ENCODE results near the gene HOXB9.
A peak's percentile ranks its signal among the peaks of the same experiment; 100 is the strongest.

HOXB9 gene

DNA sequence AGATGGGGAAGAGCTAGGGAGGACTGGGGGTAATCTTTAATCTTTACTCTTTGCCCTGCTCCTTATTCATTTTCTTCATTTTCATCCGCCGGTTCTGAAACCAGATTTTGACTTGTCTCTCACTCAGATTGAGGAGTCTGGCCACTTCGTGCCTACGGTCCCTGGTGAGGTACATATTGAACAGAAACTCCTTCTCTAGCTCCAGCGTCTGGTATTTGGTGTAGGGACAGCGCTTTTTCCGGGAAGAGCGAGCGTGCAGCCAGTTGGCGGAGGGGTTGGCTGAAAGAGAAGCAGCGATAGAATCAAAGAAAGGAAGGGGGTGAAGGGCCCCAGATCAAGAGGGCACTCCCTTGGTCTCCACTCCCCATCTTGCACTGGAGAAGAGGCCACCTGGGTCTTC lies 3.3 kb downstream of the HOXB9 start:
- no peak for DNase-seq

DNA sequence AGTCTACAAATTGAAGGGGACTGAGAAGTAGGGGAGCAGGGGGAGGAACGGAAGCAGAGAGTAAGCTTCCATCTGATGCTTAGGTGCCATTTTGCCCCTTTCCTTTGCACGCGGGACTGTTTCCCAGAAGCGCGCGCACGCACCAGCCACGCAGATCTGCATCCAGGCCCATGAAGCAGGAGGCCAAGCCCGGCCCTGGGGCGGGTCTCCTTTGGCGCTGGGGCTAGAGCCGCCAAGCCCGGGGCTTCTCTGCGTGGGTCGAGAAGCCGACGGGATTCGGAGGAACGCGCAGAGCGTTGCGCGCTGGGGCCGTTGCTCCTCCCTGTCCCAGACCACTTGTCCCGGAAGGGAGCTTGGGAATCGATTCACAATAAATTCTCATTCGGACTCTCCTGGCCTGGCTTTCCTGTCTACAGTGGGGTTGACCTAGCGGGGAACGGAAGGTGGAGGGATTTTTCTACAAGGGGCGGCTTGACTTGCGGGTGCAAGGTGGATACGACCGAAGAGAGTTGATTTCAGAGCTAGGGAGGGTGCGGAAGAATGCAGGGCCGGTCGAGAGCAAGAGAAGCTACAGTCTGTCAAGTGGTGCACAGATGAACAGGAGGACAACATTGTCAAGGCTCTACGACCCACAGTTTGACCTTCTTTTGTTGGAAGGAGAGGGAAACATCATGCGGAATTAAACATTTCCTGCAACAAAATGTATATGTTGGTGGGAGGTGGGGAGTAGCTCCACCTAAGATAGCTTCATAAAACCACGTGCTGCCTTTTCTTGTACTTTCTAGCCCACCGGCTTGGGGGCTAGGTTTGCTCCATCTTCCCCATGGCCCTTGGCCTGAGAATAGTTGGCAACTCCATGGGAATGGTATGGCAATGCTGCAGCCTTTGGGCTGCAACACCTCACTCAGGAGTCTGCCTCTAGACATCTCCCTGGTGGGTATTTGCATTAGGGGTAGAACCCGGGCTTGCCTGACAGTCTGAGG lies 4.5 kb downstream of the HOXB9 start:
- no peak for DNase-seq

DNA sequence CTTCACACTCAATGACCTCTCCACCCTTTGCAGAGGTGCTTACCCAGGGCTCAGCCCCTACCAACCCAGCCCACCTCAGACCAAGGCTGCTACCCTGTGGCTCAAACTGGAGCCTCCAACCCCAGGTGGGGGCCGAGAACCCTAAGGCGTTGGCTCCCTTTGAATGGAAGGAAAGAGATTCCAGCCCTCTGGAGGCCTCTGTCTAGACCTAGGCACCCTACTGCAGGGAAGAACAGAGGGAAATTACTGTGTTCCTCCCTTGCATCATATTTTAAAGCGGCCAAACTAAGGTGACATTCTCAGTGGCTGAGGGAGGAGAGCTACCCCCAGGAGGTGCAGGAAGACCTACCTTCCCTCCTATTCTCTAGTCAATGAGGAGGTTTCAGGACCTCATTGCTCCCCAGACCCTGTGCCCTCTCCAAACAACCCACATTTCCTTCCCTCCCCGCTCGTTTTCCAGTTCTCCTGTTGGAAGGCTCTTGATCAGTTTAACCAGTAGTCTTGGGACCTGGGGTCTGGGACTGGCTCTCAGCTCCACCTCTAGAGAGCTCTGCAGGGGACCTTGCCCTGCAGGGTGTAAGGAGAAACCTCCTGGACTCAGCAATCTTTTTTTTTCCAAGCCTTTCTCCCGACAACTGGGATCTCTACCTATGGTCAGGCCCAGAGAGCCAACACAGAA lies 5.6 kb downstream of the HOXB9 start:
- no peak for DNase-seq

DNA sequence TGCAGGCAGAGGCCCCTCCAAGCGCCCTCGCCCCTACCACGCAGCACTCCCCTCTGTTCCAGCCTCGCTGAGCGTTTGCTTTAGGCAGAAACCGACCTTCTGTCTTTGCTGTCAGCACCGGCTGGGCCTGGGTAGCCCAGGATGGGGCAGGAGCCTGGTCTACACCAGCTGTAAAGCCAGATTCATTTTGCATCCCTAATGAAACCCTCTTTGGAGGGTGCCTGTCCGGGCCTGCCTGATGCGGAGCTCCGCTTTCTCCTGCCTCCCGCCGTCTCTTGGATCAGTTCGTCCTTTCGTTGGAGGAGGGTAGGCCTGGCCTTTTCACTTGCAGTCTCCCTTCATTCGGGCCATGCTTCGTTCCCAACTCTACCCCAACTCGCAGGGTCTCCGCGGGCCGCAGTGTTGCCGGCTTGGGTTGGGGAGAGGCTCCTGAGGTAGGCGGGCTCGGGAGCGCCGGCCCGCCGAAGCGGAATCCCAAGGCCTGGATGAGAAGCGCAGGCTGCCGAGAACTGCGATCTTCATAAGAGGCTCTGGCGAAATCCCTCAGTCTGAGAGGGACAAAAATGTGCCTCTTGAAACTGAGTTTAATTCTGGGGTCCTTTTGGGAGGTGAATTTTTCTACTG lies 6.2 kb downstream of the HOXB9 start:
- no peak for DNase-seq

DNA sequence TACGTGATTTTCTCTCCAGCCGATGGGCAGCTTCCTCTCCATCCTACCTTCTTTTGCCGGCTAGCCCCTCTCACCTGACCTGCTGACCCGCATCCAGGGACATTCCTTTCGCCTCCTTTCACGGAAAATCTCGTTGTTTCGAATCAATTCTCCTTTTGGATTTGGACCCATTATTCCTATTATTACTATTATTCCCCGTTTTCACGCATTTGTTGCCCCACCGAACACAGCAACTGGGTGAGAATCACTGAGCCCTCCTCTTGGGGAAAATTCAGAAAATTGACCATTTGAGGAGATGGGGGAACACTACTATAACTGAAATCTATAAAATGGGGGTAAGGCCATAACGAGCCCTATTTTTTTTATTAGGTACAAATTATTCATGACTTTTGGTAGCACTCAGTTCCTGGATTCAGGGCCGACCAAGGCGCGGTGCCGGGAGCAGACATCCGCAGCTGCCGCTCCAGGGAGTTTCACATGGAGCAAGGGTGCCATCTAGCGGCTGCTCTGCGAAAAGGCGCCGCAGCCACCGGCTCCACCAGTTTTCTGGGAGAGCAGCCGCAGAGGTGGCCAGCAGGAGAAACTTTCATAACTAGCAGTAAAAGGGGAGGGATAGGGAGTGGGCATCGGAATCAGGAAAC lies 7.8 kb downstream of the HOXB9 start:
- peak; percentile 70 for DNase-seq

DNA sequence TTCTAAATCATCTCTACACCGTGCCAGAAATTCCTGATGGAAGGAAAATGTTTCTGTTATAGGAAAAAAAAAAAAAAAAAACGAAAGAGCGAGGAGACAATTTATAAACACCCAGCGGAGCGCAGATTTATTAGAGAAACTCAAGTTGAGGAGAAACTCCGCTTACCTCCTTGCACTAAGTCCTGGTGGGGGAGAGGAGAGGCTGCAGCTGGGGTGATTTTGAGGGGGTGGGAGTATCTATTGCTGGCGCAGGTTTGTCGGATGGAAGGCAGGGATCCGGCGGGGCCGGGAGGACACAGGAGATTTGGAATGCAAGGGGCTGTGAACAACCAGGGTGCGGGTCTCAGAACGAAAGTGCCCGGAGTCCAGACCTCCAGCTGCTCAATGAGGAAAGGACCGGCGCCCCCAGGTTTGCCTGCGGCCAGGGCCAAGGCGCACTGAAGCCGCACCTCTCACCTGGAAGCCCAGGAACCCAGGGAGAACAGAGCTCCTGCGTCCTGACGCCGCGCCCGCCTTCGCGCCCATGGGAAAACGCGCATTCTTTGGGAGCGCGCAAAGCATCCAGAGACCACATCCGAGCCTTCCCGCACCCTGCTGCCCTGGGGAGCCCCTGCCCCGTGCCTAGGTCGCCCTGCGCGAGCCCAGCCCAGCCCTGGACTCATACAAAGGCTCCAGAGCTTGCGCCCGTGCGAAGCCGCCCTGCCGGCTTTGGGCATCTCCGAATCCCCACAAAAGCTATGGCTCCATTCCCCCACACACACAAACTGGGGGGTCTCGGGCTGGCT lies 8.5 kb downstream of the HOXB9 start:
- no peak for DNase-seq

DNA sequence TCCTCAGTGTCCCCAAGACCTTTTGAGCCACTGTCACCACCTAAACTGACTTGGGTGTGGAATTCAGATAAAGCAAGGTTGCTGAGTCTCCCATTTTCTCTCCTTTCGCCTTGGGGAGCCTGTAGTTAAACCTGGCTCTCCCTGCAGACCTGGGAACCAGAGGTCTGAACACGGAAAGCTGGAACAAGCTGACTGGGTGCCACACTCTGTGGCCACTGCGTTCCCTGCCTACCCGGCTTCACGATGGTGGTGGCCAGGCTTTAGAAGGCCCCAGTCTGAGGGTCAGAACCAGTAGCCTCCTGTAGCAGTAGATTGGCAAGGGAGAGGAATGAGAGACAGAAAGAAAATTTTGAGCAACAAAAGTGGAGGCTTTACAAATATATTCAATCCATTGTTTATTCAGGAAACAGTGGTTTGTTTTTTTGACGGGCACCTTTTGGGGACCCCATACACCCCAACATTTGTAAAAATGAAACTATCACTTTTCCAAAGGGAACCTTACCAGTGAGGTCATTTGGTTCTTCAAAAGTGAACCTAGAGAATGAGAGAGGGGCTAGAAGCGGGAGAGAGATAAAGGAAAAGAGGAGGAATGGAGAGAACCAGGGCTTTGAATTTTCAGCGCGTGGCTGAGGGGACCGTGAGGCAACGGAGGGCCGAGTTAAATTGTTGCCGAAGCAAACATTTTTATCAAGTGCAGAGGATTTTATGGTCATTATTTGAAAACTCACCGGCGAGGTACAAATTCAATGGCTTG lies 9.3 kb downstream of the HOXB9 start:
- DNase-seq = no peak

DNA sequence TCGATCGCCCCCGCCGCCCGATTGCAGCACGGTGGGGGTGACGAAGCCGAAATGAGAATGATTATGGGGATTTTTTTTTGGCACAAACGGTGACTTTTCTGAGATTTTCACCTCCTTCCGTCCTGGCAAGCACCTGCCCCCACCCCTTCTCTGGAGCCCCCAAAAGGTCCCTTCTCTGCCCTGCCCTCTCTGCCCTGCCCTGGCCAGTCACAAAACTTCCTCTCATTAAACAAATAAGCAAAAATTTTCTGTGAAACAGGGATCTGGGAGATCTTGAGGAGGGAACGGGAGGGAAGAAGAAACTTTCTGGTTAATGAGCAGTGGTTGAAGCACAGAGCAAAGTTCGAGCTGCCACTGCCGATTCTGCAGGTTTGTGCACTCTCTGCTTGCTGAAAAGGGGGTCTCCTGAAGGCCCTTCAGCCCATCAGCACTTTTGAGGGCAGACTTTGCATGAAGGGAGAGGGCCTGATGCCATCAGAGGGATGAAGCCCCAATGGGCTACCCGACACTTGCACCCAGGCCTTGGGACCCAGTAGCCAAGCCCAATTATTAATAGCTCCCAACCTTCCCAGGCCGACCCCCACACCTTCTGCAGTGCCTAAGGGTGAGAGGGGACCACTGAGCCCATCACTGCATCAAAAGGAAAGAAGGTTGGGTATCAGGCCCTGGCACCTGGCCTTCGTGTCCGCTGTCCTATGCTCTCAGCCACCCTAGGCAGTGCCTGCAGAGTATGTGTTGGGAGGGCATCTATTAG lies 10.0 kb downstream of the HOXB9 start:
- no peak for DNase-seq

DNA sequence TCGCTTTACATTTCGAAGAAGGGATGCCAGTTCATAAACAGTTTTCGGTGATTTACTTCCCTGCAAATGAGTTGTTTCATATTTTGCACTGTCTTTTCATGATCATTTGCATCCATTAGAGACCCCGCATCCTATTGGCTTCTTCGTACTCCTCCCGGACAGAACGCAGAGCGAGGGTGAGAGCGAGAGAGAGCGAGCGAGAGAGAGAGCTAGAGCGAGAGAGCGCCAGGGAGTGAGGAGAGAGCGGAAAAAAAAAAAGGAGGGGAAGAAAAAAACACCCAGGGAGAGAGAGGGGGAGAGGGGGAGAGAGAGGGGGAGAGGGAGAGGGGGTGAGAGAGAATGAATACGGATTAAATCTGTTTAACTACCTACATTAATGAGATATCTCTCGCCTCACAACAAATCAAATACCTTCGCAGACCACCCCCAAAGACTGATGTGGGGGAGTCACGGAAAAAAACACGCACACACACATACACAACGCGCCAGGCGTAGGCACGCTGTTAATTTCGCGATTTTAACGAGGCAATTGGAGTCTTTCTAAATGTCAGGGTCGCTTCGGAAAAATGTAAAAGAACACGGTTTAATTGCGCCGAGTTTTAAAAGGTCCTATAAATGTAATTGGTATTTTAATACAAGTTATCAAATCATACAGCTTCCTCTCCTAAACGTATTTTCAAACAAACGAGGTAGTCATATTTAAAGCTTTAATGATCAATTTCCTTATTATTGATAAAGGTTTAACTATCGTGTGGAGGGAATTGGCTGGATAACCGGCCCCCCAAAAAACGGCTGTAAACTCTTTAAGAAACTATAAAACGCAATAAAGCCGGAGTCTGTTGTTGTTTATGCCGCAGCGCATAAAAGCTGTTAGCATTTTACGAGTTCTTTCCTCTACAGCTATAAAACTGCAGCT lies 10.9 kb downstream of the HOXB9 start, which contains the start of gene HOXB8:
HOXB8 (minus strand) TSS at position 246 of the 916 bp plus-strand sequence. CDS start 588 bp downstream, outside the sequence.
- DNase-seq = no peak

DNA sequence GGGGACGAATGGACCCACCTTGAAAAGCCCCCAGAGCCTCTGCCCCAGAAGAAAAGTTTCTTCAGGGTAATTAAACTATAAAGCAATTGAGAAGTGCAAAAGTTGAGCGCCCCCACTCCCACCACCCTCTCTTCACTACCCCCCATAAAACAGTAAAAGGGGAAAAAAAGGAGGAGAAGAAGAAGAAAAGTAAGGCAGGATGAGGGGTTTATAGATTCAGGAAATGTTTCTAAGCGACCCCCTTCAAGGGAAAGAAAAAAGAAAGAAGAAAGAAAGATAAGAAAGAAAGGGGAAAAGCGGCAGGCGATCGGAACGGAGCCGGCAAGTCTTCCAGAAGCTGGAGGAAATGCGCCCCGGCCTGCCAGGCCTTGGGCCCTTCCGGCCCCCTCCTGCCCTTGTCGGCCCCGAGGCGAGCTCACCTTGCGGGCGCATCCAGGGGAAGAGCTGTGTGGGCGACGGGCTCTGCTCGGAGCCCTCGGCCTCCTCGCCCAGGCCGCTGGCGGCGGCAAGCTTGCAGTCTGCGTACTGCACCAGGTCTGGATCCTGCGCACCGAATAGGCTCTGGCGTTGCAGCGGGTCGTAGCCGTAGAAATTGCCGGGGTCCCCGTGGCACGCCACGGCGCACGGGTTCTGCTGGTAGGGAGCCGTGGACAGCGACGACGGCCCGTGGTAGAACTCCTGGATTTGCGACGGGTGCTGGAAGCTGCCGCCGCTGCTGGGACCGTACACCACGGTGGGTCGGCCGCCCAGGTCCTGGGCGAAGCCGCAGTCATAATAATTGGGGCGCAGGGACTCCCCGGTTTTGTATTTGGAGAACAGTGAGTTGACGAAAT lies 12.1 kb downstream of the HOXB9 start:
- no peak for DNase-seq

DNA sequence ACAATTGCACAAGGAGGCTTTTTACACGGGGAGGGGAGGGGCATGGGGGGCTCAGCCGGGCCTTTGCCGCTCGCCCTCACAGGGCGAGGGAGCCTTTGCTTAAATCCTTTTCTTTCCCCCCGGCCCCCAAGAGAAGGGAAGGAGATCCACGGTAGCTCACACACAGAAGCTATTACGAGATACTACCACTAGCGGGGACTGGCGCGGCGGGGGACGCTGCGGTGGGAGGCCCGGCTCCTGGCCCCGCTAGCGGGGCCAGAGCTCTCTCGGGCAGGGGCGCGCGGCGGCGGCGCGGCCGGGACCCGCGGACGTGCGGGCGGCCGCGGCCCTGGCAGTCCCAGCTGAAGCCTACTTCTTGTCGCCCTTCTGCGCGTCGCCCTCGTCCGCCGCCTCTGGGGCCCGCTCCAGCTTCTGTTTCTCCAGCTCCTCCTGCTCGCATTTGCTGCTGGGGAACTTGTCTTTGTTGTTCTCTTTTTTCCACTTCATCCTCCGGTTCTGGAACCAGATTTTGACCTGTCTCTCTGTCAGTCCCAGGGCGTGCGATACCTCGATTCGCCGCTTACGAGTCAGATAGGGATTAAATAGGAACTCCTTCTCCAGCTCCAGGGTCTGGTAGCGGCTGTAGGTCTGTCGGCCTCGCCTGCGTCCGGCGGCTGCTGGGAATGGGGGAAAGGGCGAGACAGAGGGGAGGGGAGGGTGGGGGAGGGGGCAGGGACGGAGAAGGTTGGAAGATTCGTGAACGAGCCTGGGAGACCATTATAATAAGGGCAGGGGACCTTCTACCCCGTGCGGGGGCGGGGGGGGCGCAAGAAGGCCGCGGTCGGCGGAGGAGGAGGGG lies 13.1 kb downstream of the HOXB9 start:
- peak; percentile 28 for DNase-seq

DNA sequence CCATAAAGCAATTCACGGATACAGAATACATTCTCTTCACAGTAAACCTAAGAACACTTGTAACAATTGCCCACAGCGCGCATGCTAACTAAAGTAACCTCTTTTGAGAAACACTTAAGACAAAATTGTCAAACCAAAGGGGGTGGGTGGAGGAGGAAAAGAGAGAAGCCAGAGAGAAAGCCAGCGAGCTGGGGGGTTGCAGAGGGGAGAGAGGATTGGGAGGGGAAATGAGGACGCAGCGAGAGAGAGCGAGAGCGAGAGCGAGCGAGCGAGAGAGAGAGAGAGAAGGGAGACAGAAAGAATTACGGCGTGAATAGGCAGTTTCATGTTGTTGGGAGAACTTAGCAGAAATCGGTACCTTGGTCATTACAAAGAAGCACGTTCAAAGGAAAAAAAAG lies 13.7 kb downstream of the HOXB9 start:
- DNase-seq = no peak

DNA sequence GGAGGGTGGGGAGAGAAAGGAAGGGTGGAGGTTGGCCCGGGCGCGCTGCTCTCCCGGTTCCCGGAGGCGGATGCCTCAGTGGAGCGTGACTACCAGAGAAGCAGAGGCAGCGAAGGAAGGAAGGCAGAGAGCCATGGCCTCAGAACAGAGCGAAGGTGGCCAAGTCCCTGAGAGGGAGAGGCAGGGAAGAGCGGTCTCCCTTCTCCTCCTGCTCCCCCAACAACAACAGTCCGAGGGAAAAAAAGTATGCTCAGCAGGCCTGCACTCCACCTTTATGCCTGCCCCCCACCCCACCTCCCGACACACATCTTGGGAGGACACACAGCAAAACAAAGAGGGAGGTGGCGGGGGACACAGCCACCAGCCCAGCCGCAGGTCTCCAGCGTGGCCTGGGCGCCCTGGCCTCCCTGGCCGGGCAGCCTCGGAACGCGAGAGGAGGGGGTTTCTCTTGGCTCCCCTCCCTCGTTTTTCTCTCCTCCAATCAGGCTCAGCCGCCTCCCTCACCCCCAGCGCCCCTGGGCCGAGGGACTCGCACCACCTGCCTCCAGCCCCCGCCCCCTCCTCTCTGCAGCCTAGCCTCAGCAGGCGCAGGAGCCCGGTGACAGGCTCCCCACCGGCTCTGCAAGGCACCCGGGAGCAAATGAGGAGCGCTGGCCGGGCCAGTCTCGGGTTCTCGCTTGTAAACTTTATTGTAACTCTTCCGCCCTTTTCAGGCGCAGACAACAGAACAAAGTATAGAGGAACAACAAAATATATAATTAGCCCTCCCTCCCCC lies 14.3 kb downstream of the HOXB9 start:
- peak; percentile 14 for DNase-seq

DNA sequence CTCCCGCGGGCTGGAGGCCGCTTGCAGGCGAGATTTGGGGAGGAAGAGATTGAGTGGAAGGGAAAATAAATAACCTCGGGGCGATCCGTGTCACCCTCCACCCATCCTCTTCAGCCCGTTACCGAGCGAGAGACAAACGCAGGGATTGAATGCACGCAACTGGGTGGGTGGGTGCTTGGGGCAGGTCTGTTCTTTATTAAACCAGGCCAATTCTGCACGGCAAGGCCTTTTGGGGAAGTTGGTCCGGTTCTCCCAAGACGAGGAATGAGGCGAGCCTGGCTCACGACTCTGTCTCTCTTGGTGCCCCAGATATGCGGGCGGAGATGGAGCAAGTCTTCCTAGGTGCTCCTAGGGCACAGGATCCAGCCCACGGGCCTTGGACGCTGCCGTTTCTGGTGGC lies 14.9 kb downstream of the HOXB9 start:
- DNase-seq = peak; percentile 26

DNA sequence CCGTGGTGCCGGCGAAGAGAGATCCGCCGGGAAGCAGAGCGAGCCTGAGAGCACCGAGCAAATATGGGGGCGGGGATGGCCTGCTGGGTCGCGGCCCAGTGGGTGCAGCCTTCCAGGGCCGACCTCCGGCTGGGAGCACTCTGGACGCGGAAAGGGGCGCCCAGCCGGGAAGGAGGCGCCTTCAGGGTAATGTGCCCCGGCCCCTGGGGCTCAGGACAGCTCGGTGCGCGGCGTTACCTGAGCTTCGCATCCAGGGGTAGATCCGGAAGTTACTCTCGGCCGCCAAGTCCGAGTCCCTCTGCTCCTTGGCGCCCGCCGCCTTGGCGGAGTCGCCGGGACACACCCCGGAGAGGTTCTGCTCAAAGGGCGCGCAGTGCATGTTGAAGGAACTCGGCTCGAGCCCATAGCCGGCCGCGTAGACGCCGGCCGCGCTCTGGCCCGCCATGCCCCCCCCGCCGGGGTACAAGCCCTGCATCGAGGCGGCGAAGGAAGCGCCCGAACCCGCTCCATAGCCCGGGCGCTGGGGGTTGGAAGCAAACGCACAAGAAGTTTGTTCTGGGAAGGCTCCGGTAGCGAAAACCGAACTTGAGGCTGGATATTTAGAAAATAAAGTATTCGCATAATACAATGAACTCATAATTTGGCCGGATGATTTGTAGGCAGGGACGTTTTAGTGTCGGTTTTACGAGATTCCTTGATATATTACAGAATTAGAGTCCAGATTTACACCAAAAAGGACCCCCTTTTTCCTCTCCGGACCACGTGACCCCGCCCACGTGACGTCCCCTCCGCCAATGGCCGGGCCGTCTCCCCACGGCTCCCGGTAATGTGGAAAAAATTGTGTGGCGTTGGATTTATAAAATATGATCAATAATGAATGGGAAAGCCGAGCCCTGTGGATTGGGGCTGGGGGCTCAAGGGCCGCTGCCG lies 15.6 kb downstream of the HOXB9 start, which contains the start of gene HOXB7:
HOXB7 (minus strand) TSS at position 736 of the 930 bp plus-strand sequence; CDS start at position 637, 99 bp downstream.
- DNase-seq = peak; percentile 37

Measured in inflammatory macrophage treated with lipopolysaccharide for 4 hours (primary cell).